H1 (cell line): ENCODE data around the gene SERPINE2. TPM values are rescaled to one million over a fixed set of nuclear protein-coding genes. Genes with fewer than 3 reads are reported as not detected.

Experiments used
- CTCF ChIA-PET: fragments of 300-600 bp; sonication (Branson Sonifier 250); formaldehyde crosslinking; loops from one replicate; lab custom pipeline; 2021; ENCODE audit not compliant: partially characterized antibody; lab: Charles Lee
- POLR2A ChIA-PET: fragments of 300-600 bp; sonication (Branson Sonifier 250); formaldehyde crosslinking; loops from one replicate; lab custom pipeline; 2021; ENCODE audit warnings: inconsistent platforms; ENCODE audit not compliant: partially characterized antibody; lab: Charles Lee
- DNase-seq, 2 experiments: peaks; one replicate each; pipeline versions ENCODE4 v3.0.0 to v3.0.0-alpha.2; 2010 to 2022; ENCODE audit warnings: low spot score in 2 of 2, low read depth in 1 of 2, mixed read lengths in 1 of 2
- FAIRE-seq: peaks from 2 replicates; lab custom pipeline; 2011; peaks lifted over from hg19 to GRCh38; lab: Jason Lieb, UNC
- H2AFZ ChIP-seq: 2 replicates; pipeline ENCODE4 v1.8.1; 2012; ENCODE audit warnings: low read length, inconsistent platforms
- H2AK5ac ChIP-seq: 2 replicates; pipeline ENCODE4 v1.6.1; 2013; ENCODE audit warnings: low read depth, low read length
- H2BK120ac ChIP-seq: replicated peaks from 2 replicates; pipeline ENCODE3; 2013; ENCODE audit warnings: low read depth, low read length, inconsistent platforms
- H2BK12ac ChIP-seq: 2 replicates; pipeline ENCODE4 v1.6.1; 2013; ENCODE audit warnings: low read depth, low read length
- H2BK15ac ChIP-seq: 2 replicates; pipeline ENCODE4 v1.6.1; 2013; ENCODE audit warnings: low read length
- H2BK20ac ChIP-seq: 2 replicates; pipeline ENCODE4 v1.6.1; 2013; ENCODE audit warnings: low read length
- H2BK5ac ChIP-seq: 2 replicates; pipeline ENCODE4 v1.6.1; 2013; ENCODE audit warnings: low read depth, low read length
- H3K14ac ChIP-seq: 2 replicates; pipeline ENCODE4 v1.6.1; 2013; ENCODE audit warnings: inconsistent platforms; ENCODE audit not compliant: insufficient read length
- H3K18ac ChIP-seq: 2 replicates; pipeline ENCODE4 v1.6.1; 2013; ENCODE audit warnings: low read length; ENCODE audit errors: extremely low read depth
- H3K23ac ChIP-seq: 2 replicates; pipeline ENCODE4 v1.6.1; 2013; ENCODE audit warnings: inconsistent platforms; ENCODE audit not compliant: insufficient read length
- H3K23me2 ChIP-seq: 2 replicates; pipeline ENCODE4 v1.6.1; 2013; ENCODE audit warnings: low read depth, low read length
- H3K27ac ChIP-seq: 2 replicates; pipeline ENCODE4 v1.6.1; 2011; ENCODE audit warnings: low read depth, low read length, inconsistent platforms
- H3K27me3 ChIP-seq, 4 experiments: replicated peaks in 1 of 4; 1 replicate in 1 of 4; 2 replicates in 3 of 4; pipeline versions ENCODE4 v1.6.1 to v1.8.1; 2011 to 2013; ENCODE audit warnings: low read length in 3 of 4, mild to moderate bottlenecking in 3 of 4, inconsistent platforms in 2 of 4, mixed read lengths in 2 of 4, moderate library complexity in 1 of 4; ENCODE audit not compliant: control insufficient read depth in 3 of 4, insufficient read depth in 3 of 4; ENCODE audit errors: extremely low read depth in 1 of 4
- H3K36me3 ChIP-seq, 4 experiments: 2 replicates each; pipeline versions ENCODE4 v1.6.1 to v1.8.1; 2011 to 2013; ENCODE audit warnings: mild to moderate bottlenecking in 4 of 4, low read length in 3 of 4, moderate library complexity in 2 of 4, control low read depth in 1 of 4, inconsistent platforms in 1 of 4; ENCODE audit not compliant: insufficient read depth in 4 of 4, control insufficient read depth in 2 of 4
- H3K4ac ChIP-seq: replicated peaks from 2 replicates; pipeline ENCODE3; 2013; ENCODE audit warnings: low read length, low read depth, mixed read lengths, inconsistent platforms; ENCODE audit not compliant: insufficient read length
- H3K4me1 ChIP-seq, 4 experiments: replicated peaks in 1 of 4; 1 replicate in 1 of 4; 2 replicates in 3 of 4; pipeline versions ENCODE4 v1.6.1 to v1.8.1; 2011 to 2013; ENCODE audit warnings: low read length in 3 of 4, inconsistent platforms in 2 of 4, mixed read lengths in 1 of 4; ENCODE audit not compliant: insufficient read depth in 4 of 4, control insufficient read depth in 3 of 4
- H3K4me2 ChIP-seq, 2 experiments: 2 replicates each; pipeline versions ENCODE4 v1.6.1 to v1.8.1; 2011 to 2013; ENCODE audit warnings: low read depth in 2 of 2, low read length in 2 of 2, control low read depth in 1 of 2, inconsistent platforms in 1 of 2, mild to moderate bottlenecking in 1 of 2; ENCODE audit not compliant: insufficient read depth in 1 of 2
- H3K4me3 ChIP-seq, 4 experiments: fragments of 200-600, 300-600 bp in 1 of 4; sonication (generic), shearing (Covaris generic), sonication (Bioruptor Twin) in 1 of 4; 2 replicates each; pipeline versions ENCODE4 v1.5.1 to v1.8.1; 2011 to 2016; ENCODE audit warnings: low read length in 4 of 4, low read depth in 3 of 4, control low read depth in 2 of 4, inconsistent platforms in 2 of 4, mild to moderate bottlenecking in 2 of 4, mixed read lengths in 1 of 4, moderate library complexity in 1 of 4; ENCODE audit not compliant: insufficient read depth in 2 of 4; ENCODE audit errors: extremely low read depth in 1 of 4
- H3K56ac ChIP-seq: replicated peaks from 2 replicates; pipeline ENCODE3; 2013; ENCODE audit warnings: low read depth, mild to moderate bottlenecking, mixed read lengths, low read length, inconsistent platforms; ENCODE audit not compliant: insufficient read length
- H3K79me1 ChIP-seq: 2 replicates; pipeline ENCODE4 v1.6.1; 2013; ENCODE audit warnings: low read depth, low read length, control low read depth
- H3K79me2 ChIP-seq, 2 experiments: 2 replicates each; pipeline versions ENCODE4 v1.6.1 to v1.8.1; 2012 to 2013; ENCODE audit warnings: low read length in 2 of 2, mild to moderate bottlenecking in 2 of 2, inconsistent platforms in 1 of 2; ENCODE audit not compliant: insufficient read depth in 2 of 2, control insufficient read depth in 1 of 2
- H3K9ac ChIP-seq, 4 experiments: replicated peaks in 1 of 4; 1 replicate in 1 of 4; 2 replicates in 3 of 4; pipeline versions ENCODE4 v1.6.1 to v1.8.1; 2011 to 2013; ENCODE audit warnings: low read depth in 3 of 4, low read length in 3 of 4, control low read depth in 2 of 4, mild to moderate bottlenecking in 2 of 4, moderate library complexity in 2 of 4, inconsistent platforms in 1 of 4; ENCODE audit errors: extremely low read depth in 1 of 4
- H3K9me3 ChIP-seq, 2 experiments: 2 replicates each; pipeline versions ENCODE4 v1.6.1 to v1.8.1; 2012 to 2013; ENCODE audit warnings: mild to moderate bottlenecking in 2 of 2, moderate library complexity in 2 of 2, control low read depth in 1 of 2, inconsistent platforms in 1 of 2, low read depth in 1 of 2, low read length in 1 of 2, mixed read lengths in 1 of 2; ENCODE audit not compliant: insufficient read depth in 2 of 2
- H4K20me1 ChIP-seq, 2 experiments: replicated peaks in 1 of 2; 2 replicates each; pipeline versions ENCODE3 to v1.8.1; 2011 to 2013; ENCODE audit warnings: inconsistent platforms in 2 of 2, low read length in 2 of 2, mild to moderate bottlenecking in 1 of 2; ENCODE audit not compliant: insufficient read depth in 2 of 2, control insufficient read depth in 1 of 2
- H4K5ac ChIP-seq: 2 replicates; pipeline ENCODE4 v1.6.1; 2013; ENCODE audit warnings: low read length, low read depth, mixed read lengths, inconsistent platforms; ENCODE audit not compliant: insufficient read length
- H4K8ac ChIP-seq: 2 replicates; pipeline ENCODE4 v1.8.0; 2013; ENCODE audit warnings: mild to moderate bottlenecking, moderate library complexity, low read length, inconsistent platforms; ENCODE audit not compliant: insufficient read depth; ENCODE audit errors: extremely low read depth
- H4K91ac ChIP-seq: replicated peaks from 2 replicates; pipeline ENCODE3; 2013; ENCODE audit warnings: low read length, mixed read lengths, inconsistent platforms; ENCODE audit not compliant: insufficient read length
- ASH2L ChIP-seq: fragments of 200-600, 300-600 bp; sonication (generic); IDR thresholded peaks from one replicate; pipeline ENCODE4 v1.7.1; 2017; ENCODE audit warnings: low read length
- CBX8 ChIP-seq: fragments of 300-800, 300-1000 bp; sonication (generic); IDR thresholded peaks from 2 replicates; pipeline ENCODE4 v1.7.1; 2016; ENCODE audit warnings: low read depth, low read length, borderline replicate concordance
- HDAC6 ChIP-seq: IDR thresholded peaks from one replicate; pipeline ENCODE4 v1.7.1; 2012; ENCODE audit warnings: low read depth, mild to moderate bottlenecking, inconsistent platforms, low read length, moderate library complexity
- JUND ChIP-seq: IDR thresholded peaks from 2 replicates; pipeline ENCODE4 v1.6.1; 2011; ENCODE audit warnings: mild to moderate bottlenecking, improper control_type of control experiment, low read length
- KDM5A ChIP-seq: fragments of 200-600 bp; IDR thresholded peaks from 2 replicates; pipeline ENCODE4 v1.7.1; 2012; ENCODE audit warnings: mild to moderate bottlenecking, low read length, inconsistent platforms, mixed read lengths
- MAFK ChIP-seq: IDR thresholded peaks from 2 replicates; pipeline ENCODE4 v1.6.1; 2012; ENCODE audit warnings: low read depth, mild to moderate bottlenecking, improper control_type of control experiment, low read length
- PHF8 ChIP-seq: fragments of 200-600 bp; sonication (generic); conservative IDR thresholded peaks from 2 replicates; pipeline ENCODE4 v1.7.1; 2012; ENCODE audit warnings: low read depth, mild to moderate bottlenecking, inconsistent platforms, low read length, moderate library complexity
- POLR2AphosphoS5 ChIP-seq: IDR thresholded peaks from 2 replicates; pipeline ENCODE4 v1.6.1; 2011; ENCODE audit warnings: low read depth, low read length
- POU5F1 ChIP-seq: IDR thresholded peaks from 2 replicates; pipeline ENCODE4 v1.6.1; 2011; ENCODE audit warnings: low read depth, mild to moderate bottlenecking, low read length, moderate library complexity
- SIN3A ChIP-seq, 2 experiments: IDR thresholded peaks in 1 of 2; conservative IDR thresholded peaks in 1 of 2; 2 replicates each; pipeline ENCODE4 v1.6.1; 2011 to 2012; ENCODE audit warnings: low read length in 2 of 2, improper control_type of control experiment in 1 of 2, low read depth in 1 of 2, mild to moderate bottlenecking in 1 of 2
- TAF1 ChIP-seq: IDR thresholded peaks from 2 replicates; pipeline ENCODE4 v1.6.1; 2011; ENCODE audit warnings: mild to moderate bottlenecking, low read depth, low read length
- TCF12 ChIP-seq: IDR thresholded peaks from 2 replicates; pipeline ENCODE4 v1.6.1; 2011; ENCODE audit warnings: low read depth, mild to moderate bottlenecking, low read length
- WGBS, 2 experiments: shearing (Covaris generic) in 1 of 2; methylation state at CpG; one replicate each; pipeline versions ENCODE4 v1.1.6 to v1.1.7; 2013 to 2015; ENCODE audit warnings: low lambda C conversion rate in 2 of 2, mixed read lengths in 2 of 2, inconsistent platforms in 1 of 2, low coverage in 1 of 2, missing lambda C conversion rate in 1 of 2; ENCODE audit not compliant: insufficient replicate concordance in 2 of 2, insufficient coverage in 1 of 2, insufficient read length in 1 of 2; ENCODE audit errors: extremely low coverage in 1 of 2, missing lambda C conversion rate in 1 of 2; 5-methylcytosine and 5-hydroxymethylcytosine counted together
- polyA plus RNA-seq, 7 experiments: library from polyadenylated mRNA; depleted of rRNA in 3 of 7; stranded (reverse) in 5 of 7; unstranded in 2 of 7; fragments of >200 nt in 5 of 7; fragments of 200-250 nt in 2 of 7; gene quantifications; 1 replicate in 5 of 7; 2 replicates in 1 of 7; 4 replicates in 1 of 7; pipeline versions ENCODE4 v1.2.1 to v1.2.3, GENCODE V29; 2011 to 2013; ENCODE audit warnings: missing spikeins in 2 of 7, mixed read lengths in 2 of 7
- total RNA-seq: library from RNA; stranded (reverse); fragmentation: NEBNext Ultra II Directional; extraction: Animal tissue kit (Norgen Biotek cat#: 25700); gene quantifications from 2 replicates; pipeline ENCODE4 v1.2.1, GENCODE V29; 2021
- TF ChIP-seq, protein P1 (sequence below): IDR thresholded peaks from 2 replicates; pipeline ENCODE4 v1.6.1; 2012; ENCODE audit warnings: inconsistent platforms

SERPINE2 gene
- total and polyA plus RNA-seq, 2 of the 8 experiments (the other 6 are each of a cell fraction or from before 2014, with no cell fraction given): 26.2 to 76.0 TPM

DNA sequence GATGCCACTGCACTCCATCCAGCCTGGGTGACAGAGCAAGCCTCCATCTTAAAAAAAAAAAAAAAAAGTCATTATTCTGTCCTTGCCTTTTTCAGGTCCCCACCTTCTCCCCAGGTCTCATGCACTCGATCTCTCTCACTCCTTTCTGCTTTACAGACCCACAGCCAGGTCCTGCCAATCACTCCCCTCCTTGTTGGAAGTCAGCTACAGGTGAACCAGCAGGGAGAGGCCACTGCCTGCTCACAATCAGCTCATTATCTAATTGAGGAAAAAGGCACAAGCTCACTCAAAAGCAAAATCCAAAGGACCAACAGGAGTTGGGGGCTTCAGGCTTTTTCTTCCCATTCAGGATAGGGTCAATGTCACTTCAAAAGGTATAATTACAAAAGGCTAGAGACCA lies 96.0 kb downstream of the SERPINE2 start:
- Histone ChIP-seq H3K27me3 (no peaks in the 10 kb centered on the region), H3K27ac (no peak overlapping the region), H2BK12ac (no peak overlapping the region), H3K9me3 (no peaks in the 10 kb centered on the region), H3K9ac (no peak overlapping the region), H2BK15ac (no peak overlapping the region), H3K4me1 (peaks cover 2 to 32% (median 18%) of the 10 kb centered on the region in 4 experiments; a peak in 5 of 7 replicates), H3K14ac (no peak overlapping the region), H3K18ac (no peak overlapping the region), H3K79me2 (peaks cover 19 to 58% of the 10 kb centered on the region in 2 experiments), H3K4me2 (peak overlapping the region; percentile 74 to 91), H2BK20ac (no peak overlapping the region), H2BK120ac (no peak overlapping the region), H4K5ac (no peak overlapping the region), H3K4ac (no peak overlapping the region), H2BK5ac (no peak overlapping the region; the same call in 1 of the 2 replicates), H2AK5ac (0 out of 2 replicates have a peak overlapping the region, but pooled peaks have one; percentile 40), H3K79me1 (peaks cover 4% of the 10 kb centered on the region; the same call in 1 of the 2 replicates), H4K20me1 (peaks cover 4% of the 10 kb centered on the region in 2 experiments), H3K23ac (no peak overlapping the region), H3K56ac (no peak overlapping the region), H4K91ac (no peak overlapping the region), H2AFZ (no peak overlapping the region), H3K23me2 (peaks cover 4% of the 10 kb centered on the region), H3K36me3 (no peaks in the 10 kb centered on the region; a peak in 1 of 8 replicates), H4K8ac (no peak overlapping the region), H3K4me3 (peak overlapping the region in 2 of 4 experiments; percentile 61 to 90; a peak in 3 of 8 replicates)
- WGBS, 2 experiments: 100% methylated on average over 1 of the region's 1 CpG; no CpG with 5 or more reads in 1 of the 2 experiments
- FAIRE-seq: no peak
- ChIA-PET POLR2A (interaction anchor here (1.0 to 3.4 kb wide), 5 partner anchors 9 to 31 kb away, joined by 4 to 19 read pairs (median 6); no protein-coding TSS in a partner anchor), CTCF (interaction anchor here (0.7 to 1.7 kb wide), 4 partner anchors 12 to 1899 kb away, joined by 3 to 5 read pairs (median 4); no protein-coding TSS in a partner anchor)
- TF ChIP-seq MAFK (no peak), CBX8 (no peak), POU5F1 (no peak), PHF8 (no peak), HDAC6 (no peak), TAF1 (no peak), JUND (no peak), KDM5A (no peak), POLR2AphosphoS5 (no peak), TCF12 (no peak), ASH2L (no peak), SIN3A (conservative IDR thresholded peaks at IDR 0.05 in 1 of 2, IDR thresholded peaks at IDR 0.05 in 1 of 2; ENCODE audit: low read depth in 1 of 2, low read length in 2 of 2) (no peak)
- TF ChIP-seq, protein P1, sequence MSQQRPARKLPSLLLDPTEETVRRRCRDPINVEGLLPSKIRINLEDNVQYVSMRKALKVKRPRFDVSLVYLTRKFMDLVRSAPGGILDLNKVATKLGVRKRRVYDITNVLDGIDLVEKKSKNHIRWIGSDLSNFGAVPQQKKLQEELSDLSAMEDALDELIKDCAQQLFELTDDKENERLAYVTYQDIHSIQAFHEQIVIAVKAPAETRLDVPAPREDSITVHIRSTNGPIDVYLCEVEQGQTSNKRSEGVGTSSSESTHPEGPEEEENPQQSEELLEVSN: no peak
- no peak for DNase-seq
